ENCODE data around the gene BSN.

Gene BSN

DNA sequence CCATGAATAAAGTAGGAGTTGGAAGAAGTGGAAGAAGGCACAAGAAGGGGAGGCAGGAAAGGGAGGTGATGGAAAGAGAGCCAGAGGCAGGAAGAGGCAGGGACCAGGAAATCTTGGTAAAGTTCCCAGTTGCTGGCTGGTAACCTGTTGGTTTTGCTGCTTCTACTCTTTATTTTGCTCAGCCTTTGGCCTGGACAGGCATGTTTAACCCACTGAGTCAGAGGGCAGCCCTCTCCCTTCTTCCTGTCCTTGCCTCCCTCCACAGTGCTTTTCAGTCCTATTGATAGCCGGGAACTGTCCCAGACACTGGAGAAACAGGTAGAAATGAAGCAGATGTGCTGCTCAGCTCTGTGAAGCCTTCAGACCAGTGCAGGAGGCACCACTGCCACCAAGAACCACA is 76.5 kb downstream of the BSN start:
- no peak for DNase-seq (ENCODE audit: low spot score)

GRCh38 chr3:49634736-49635135 is 80.5 kb downstream of the BSN start:
- no peak for DNase-seq (ENCODE audit: low spot score)

GRCh38 chr3:49636883-49637609 is 82.8 kb downstream of the BSN start:
- DNase-seq (ENCODE audit: low spot score): peak; percentile 55

GRCh38 chr3:49638445-49638844 is 84.2 kb downstream of the BSN start:
- peak; percentile 67 for DNase-seq (ENCODE audit: low spot score)

GRCh38 chr3:49639551-49639950 is 85.3 kb downstream of the BSN start:
- no peak for DNase-seq (ENCODE audit: low spot score)

GRCh38 chr3:49641292-49641691 is 87.0 kb downstream of the BSN start:
- DNase-seq (ENCODE audit: low spot score): peak; percentile 26

DNA sequence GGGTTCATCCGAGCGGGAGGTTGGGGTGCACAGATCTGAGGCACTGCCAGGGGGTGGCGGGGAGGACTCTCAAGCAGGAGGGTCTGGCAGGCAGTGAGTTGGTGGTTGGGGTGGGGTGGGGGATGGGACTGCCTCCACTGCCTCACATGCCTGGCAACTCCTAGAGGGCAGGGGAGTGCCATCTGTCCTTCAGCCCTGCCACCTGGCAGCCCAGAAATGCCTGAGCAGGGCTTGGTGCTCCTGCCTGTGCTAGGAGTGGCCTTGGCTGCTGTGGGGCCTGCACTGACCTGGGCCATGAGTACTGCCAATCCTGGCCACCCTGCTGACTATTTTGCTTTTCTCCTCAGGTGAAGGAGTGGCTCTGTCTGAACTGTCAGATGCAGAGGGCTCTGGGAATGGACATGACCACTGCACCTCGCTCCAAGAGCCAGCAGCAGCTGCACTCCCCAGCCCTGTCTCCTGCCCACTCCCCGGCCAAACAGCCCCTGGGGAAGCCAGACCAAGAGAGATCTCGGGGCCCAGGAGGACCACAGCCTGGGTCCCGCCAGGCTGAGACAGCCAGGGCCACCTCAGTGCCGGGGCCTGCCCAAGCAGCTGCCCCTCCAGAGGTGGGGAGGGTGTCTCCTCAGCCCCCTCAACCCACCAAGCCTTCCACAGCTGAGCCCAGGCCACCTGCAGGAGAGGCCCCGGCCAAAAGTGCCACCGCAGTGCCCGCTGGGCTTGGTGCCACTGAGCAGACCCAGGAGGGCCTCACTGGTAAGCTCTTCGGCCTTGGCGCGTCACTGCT is 87.8 kb downstream of the BSN start:
- DNase-seq (ENCODE audit: low spot score): no peak

DNA sequence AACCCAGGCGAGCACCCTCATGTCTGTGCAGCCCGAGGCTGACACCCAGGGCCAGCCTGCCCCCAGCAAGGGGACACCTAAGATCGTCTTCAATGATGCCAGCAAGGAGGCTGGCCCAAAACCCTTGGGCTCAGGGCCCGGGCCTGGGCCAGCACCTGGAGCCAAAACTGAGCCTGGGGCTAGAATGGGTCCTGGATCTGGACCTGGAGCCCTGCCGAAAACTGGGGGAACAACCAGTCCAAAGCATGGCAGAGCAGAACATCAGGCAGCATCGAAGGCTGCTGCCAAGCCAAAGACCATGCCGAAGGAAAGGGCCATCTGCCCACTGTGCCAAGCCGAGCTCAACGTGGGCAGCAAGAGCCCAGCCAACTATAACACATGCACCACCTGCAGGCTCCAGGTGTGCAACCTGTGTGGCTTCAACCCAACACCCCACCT is 88.5 kb downstream of the BSN start:
- no peak for DNase-seq (ENCODE audit: low spot score)

GRCh38 chr3:49644684-49645083 is 90.4 kb downstream of the BSN start:
- no peak for DNase-seq (ENCODE audit: low spot score)

- no peak for DNase-seq (ENCODE audit: low spot score)
Measured at GRCh38 chr3:49646236-49646635, 92.0 kb downstream of the BSN start.

DNA sequence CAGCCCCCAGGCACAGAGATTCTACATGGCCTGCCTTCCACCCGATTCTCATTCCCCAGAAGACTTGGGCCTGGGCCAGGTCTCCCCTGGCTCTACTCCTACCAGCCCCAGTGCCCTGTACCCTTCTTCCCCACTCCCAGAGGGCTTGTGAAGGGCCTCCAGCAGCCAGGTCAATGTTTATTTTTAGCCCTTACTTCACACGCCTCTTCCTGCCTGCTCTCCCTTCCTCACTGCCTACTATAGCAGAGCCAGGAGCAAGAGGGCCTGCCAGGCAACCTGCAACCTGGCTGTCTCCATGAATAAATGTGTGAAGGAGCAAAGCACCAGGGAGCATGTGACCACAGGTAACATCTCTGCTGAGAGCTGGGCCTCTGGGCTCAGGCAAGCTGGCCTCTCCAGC is 93.5 kb downstream of the BSN start:
- no peak for DNase-seq (ENCODE audit: low spot score)

DNA sequence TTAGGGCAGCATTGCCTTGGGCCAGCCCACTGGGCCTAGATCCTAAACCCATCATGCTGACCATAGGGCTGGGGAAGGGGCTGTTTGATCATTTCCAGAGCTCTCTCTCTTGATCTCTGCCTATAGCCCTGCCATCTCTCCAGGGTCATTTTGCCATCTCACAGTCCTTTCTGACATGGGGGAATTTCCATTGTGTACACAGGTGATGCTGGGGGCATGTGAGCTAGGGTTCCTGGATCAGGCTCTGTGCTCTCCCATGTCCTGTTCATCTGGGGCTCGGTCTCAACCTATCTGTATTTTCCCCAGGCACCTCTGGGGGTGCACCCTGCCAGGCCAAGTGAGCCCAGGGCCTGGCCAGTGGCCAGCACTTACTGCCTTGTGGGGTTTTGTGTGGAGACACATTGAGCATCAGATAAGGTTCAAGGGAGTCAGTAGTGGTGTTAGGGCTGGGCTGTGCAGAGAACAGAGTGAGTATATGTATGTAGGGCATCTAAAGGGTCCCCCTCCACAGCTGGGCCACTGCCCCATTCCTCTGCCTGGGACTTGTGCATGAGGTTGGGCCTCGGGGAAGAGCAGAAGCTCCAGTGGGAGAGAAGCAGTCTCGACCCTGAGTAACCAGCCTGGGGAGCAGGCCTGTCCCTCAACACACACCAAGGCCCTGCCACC is 94.2 kb downstream of the BSN start:
- no peak for DNase-seq (ENCODE audit: low spot score)

DNA sequence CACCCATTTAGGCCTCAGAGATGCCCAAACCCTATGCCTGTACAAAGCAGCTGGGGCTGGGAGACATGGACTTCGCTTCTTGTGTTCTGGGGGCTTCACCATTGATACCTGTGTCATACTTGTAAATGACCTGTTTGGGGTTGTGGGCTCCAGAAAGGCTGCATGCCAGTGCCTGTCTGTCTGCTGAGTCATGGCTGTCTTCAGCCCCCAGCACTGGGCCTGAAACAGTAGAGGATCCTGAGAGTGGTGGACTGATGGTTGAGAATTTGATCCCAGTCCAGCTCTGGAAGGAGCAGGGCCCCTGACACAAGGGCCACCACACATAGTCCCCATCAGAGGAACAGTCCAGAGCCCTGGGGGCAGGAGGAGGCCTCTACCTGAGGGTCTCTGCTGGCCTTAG is 95.3 kb downstream of the BSN start:
- no peak for DNase-seq (ENCODE audit: low spot score)

DNA sequence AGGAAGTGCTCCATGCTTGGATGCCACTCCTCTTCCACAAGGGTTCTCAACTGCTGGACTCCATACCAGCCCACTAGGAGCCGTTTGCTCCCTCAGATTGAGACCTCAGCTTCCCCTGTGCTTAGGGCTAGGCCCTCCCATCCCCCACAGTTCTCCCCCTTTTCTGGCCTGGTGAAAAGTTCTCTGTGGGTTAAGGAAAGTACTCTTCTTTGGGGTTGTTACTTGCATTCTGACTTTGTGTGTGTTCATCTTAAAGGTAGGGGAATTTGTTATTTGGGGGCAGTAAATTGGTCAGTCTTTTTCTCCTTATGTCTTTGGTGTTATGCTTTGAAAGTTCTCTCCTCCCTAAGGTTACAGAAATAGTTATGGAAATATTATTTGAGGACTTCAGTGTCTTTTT is 95.9 kb downstream of the BSN start:
- no peak for DNase-seq (ENCODE audit: low spot score)

GRCh38 chr3:49650637-49651036 is 96.4 kb downstream of the BSN start:
- DNase-seq (ENCODE audit: low spot score): no peak

- no peak for DNase-seq (ENCODE audit: low spot score)
Measured at GRCh38 chr3:49652218-49652902, 98.1 kb downstream of the BSN start.

DNA sequence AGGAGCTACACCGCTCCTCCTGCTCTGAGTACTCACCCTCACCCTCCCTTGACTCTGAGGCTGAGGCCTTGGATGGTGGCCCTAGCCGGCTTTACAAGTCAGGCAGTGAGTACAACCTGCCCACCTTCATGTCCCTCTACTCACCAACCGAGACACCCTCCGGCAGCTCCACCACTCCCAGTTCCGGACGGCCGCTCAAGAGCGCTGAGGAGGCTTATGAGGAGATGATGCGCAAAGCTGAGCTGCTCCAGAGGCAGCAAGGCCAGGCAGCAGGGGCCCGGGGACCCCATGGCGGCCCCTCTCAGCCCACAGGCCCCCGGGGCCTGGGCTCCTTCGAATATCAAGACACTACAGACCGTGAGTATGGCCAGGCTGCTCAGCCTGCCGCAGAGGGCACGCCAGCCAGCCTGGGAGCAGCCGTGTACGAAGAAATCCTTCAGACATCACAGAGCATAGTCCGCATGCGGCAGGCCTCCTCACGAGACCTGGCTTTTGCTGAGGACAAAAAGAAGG is 98.7 kb downstream of the BSN start:
- DNase-seq (ENCODE audit: low spot score): no peak

DNA sequence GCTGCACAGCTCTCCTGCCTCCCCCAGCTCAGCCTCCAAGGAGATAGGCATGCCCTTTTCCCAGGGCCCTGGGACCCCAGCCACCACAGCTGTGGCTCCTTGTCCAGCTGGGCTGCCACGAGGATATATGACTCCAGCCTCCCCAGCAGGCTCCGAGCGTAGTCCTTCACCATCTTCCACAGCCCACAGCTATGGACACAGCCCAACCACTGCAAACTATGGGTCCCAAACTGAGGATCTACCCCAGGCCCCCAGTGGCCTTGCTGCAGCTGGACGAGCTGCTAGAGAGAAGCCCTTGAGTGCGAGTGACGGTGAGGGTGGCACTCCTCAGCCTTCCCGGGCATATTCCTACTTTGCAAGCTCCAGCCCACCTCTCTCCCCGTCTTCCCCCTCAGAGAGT is 99.3 kb downstream of the BSN start:
- no peak for DNase-seq (ENCODE audit: low spot score)

DNA sequence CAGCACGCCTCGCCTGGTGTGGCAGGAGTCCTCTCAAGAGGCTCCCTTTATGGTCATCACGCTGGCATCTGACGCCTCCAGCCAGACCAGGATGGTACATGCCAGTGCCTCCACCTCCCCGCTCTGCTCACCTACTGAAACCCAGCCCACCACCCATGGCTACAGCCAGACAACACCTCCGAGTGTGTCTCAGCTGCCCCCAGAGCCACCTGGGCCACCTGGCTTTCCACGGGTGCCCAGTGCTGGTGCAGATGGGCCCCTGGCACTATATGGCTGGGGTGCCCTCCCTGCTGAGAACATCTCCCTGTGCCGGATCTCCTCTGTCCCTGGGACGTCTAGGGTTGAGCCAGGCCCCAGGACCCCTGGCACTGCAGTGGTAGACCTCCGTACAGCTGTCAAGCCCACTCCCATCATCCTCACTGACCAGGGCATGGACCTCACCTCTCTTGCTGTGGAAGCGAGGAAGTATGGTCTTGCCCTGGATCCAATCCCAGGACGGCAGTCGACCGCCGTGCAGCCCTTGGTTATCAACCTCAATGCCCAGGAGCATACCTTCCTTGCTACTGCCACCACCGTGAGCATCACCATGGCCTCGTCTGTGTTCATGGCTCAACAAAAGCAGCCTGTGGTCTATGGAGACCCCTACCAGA is 100.0 kb downstream of the BSN start:
- DNase-seq (ENCODE audit: low spot score): no peak

DNA sequence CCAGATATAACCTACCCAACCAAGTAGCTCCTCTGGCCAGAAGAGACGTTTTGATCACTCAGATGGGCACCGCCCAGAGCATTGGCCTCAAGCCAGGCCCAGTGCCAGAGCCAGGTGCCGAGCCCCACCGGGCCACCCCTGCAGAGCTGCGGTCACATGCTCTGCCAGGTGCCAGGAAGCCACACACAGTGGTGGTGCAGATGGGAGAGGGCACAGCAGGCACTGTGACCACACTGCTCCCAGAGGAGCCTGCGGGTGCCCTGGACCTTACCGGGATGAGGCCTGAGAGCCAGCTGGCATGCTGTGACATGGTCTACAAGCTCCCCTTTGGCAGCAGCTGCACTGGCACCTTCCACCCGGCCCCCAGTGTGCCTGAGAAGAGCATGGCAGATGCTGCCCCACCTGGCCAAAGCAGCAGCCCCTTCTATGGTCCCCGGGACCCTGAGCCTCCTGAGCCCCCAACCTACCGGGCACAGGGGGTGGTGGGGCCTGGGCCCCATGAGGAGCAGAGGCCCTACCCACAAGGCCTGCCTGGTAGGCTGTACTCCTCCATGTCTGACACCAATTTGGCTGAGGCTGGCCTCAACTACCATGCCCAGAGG is 100.8 kb downstream of the BSN start:
- no peak for DNase-seq (ENCODE audit: low spot score)

- no peak for DNase-seq (ENCODE audit: low spot score)
Measured at GRCh38 chr3:49655731-49656285, 101.5 kb downstream of the BSN start.
